ENCODE measurements around the gene UBXN7. TPM values are rescaled to one million over a fixed set of nuclear protein-coding genes. Genes with fewer than 3 reads are reported as not detected.
"Not testable (repeated sequence)": the region's sequence is repeated elsewhere in the genome, so short reads cannot be mapped to it uniquely, and the experiment has no call there.

The UBXN7 gene
- polyA plus RNA-seq, 1 of the 3 experiments (the other 2 are of a cell fraction) = 6.4 TPM

DNA sequence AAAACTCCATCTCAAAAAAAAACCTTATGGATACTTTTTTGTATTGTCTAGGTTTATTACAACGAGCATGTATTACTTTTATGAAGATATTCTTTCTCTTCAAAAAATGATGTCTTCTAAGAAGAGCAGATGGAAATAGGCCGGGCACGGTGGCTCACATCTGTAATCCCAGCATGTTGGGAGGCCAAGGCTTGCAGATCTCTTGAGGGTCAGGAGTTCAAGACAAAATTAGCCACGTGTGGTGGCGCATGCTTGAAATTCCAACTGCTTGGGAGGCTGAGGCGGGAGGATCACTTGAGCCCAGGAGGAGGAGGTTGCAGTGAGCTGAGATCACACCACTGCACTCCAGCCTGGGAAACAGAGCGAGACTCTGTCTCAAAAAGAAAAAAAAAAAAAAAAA, 118.1 kb downstream of the UBXN7 start:
- H3K4me1 ChIP-seq (ENCODE audit: control insufficient read depth in 1 of 2, insufficient read depth in 2 of 2, low read depth in 1 of 2, low read length in 1 of 2); H3K27me3 ChIP-seq (ENCODE audit: insufficient read depth); DNase-seq; H3K27ac ChIP-seq (ENCODE audit: low read depth in 2 of 2, low read length in 1 of 2); H3K9ac ChIP-seq; H3K36me3 ChIP-seq (replicated peaks in 1 of 2; ENCODE audit: control insufficient read depth in 1 of 2, insufficient read depth in 2 of 2, low read length in 1 of 2); H3K9me2 ChIP-seq; H3K4me3 ChIP-seq (ENCODE audit: low read depth in 2 of 2, low read length in 1 of 2); H3K9me3 ChIP-seq; H2AFZ ChIP-seq (ENCODE audit: low read depth); H4K20me1 ChIP-seq (ENCODE audit: insufficient read depth); POLR2A ChIA-PET; H3K4me2 ChIP-seq: not testable (repeated sequence)
- H3K79me2 ChIP-seq (ENCODE audit: insufficient read depth) = peaks cover 15% of the 10 kb centered on the region
- peaks cover 12% of the 10 kb centered on the region for H3F3A ChIP-seq (replicated peaks; ENCODE audit: insufficient read depth)
- 90% methylated on average over 7 of the region's 7 CpGs for WGBS (ENCODE audit: low lambda C conversion rate)
- CTCF ChIA-PET = interaction anchor here (1.3 kb wide), 1 partner anchor 656 kb away, joined by 5 read pairs; no protein-coding TSS in a partner anchor

DNA sequence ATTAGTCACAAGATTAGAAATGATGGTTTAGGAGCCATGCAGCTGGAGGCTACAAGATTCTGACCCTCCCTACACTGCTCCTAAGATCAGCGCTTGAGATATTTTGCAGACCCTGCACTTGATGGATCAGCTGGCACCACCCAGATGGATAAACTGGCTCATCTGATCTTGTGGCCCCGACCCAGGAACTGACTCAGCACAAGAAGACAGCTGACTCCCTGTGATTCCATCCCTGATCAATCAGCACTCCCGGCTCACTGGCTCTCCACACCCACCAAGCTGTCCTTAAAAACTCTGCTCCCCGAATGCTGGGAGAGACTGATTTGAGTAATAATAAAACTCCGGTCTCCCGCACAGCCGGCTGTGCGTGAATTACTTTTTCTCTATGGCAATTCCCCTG, 129.3 kb downstream of the UBXN7 start:
- H3K4me1 ChIP-seq (ENCODE audit: control insufficient read depth in 1 of 2, insufficient read depth in 2 of 2, low read depth in 1 of 2, low read length in 1 of 2); H3K4me2 ChIP-seq; H3K79me2 ChIP-seq (ENCODE audit: insufficient read depth); H3K9me2 ChIP-seq; H3K4me3 ChIP-seq (ENCODE audit: low read depth in 2 of 2, low read length in 1 of 2); DNase-seq; H3K9me3 ChIP-seq; H4K20me1 ChIP-seq (ENCODE audit: insufficient read depth); H2AFZ ChIP-seq (ENCODE audit: low read depth); H3K36me3 ChIP-seq (replicated peaks in 1 of 2; ENCODE audit: control insufficient read depth in 1 of 2, insufficient read depth in 2 of 2, low read length in 1 of 2); H3F3A ChIP-seq (replicated peaks; ENCODE audit: insufficient read depth); H3K27ac ChIP-seq (ENCODE audit: low read depth in 2 of 2, low read length in 1 of 2); H3K9ac ChIP-seq; POLR2A ChIA-PET; H3K27me3 ChIP-seq (ENCODE audit: insufficient read depth): not testable (repeated sequence)
- CTCF ChIA-PET = interaction anchor here (0.9 kb wide), 1 partner anchor 49 kb away, joined by 3 read pairs; no protein-coding TSS in a partner anchor
- 89% methylated on average over 6 of the region's 8 CpGs for WGBS (ENCODE audit: low lambda C conversion rate)

DNA sequence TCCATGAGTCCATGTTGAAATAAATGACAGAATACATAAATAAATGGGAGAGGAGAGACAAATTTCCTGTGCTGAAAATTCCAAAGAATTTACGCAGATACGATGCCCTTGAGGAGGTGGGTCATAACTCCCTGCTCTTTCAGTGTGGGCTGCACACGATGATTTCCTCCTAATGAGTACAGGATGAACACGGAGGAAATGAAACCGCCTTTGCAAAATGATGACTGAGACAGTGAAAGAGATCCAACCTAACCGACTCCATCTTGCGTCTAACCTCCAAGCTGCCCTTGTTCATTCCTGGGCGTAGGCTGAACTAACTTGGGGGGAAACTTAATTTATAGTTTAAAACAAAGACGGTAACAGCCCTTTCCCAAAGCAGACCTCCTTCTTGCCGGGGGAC, 129.7 kb downstream of the UBXN7 start:
- CTCF ChIA-PET = interaction anchor here (1.1 kb wide), 1 partner anchor 9 kb away, joined by 3 read pairs; no protein-coding TSS in a partner anchor
- DNase-seq; H3K4me1 ChIP-seq (ENCODE audit: control insufficient read depth in 1 of 2, insufficient read depth in 2 of 2, low read depth in 1 of 2, low read length in 1 of 2); H2AFZ ChIP-seq (ENCODE audit: low read depth); H3K27me3 ChIP-seq (ENCODE audit: insufficient read depth); POLR2A ChIA-PET; H3K79me2 ChIP-seq (ENCODE audit: insufficient read depth); H3K4me3 ChIP-seq (ENCODE audit: low read depth in 2 of 2, low read length in 1 of 2); H3K4me2 ChIP-seq; H4K20me1 ChIP-seq (ENCODE audit: insufficient read depth); H3K27ac ChIP-seq (ENCODE audit: low read depth in 2 of 2, low read length in 1 of 2); H3K36me3 ChIP-seq (replicated peaks in 1 of 2; ENCODE audit: control insufficient read depth in 1 of 2, insufficient read depth in 2 of 2, low read length in 1 of 2); H3F3A ChIP-seq (replicated peaks; ENCODE audit: insufficient read depth); H3K9me3 ChIP-seq; H3K9ac ChIP-seq; H3K9me2 ChIP-seq: not testable (repeated sequence)
- WGBS (ENCODE audit: low lambda C conversion rate) = 92% methylated on average over 8 of the region's 10 CpGs

DNA sequence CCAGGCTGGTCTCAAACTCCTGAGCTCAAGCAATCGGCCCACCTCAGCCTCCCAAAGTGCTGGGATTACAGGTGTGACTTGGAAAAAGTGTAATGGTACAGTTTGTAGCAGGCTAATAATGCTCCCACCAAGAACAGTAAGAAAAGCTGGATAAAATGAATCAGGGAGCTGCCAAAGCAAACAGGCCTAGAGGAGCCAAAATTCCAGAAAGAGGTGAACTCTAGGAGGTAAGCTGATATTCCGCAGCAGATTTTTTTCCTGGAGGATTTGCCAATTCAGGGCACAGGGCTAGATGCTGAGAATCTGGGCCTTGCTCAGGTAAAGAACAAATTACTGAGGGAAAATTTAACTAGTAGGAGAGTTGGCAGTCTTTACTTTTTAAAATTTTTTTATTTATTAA, 133.7 kb downstream of the UBXN7 start:
- CTCF ChIA-PET = no interaction called here
- TF ChIP-seq FOXM1 (IDR thresholded peaks at IDR 0.05; ENCODE audit: low read depth) (no peak), FOXJ3 (CRISPR knock-in tag; IDR thresholded peaks at IDR 0.05) (no peak), RFX5 (IDR thresholded peaks at IDR 0.05; ENCODE audit: low read length) (no peak), JUND (IDR thresholded peaks at IDR 0.05) (no peak), EZH2phosphoT487 (IDR thresholded peaks at IDR 0.05; ENCODE audit: borderline replicate concordance, low read depth) (no peak), GATA2 (CRISPR knock-in tag; IDR thresholded peaks at IDR 0.05) (no peak), CHD2 (IDR thresholded peaks at IDR 0.05; ENCODE audit: low read length, partially characterized antibody) (no peak)
- TF ChIP-seq, protein P1, sequence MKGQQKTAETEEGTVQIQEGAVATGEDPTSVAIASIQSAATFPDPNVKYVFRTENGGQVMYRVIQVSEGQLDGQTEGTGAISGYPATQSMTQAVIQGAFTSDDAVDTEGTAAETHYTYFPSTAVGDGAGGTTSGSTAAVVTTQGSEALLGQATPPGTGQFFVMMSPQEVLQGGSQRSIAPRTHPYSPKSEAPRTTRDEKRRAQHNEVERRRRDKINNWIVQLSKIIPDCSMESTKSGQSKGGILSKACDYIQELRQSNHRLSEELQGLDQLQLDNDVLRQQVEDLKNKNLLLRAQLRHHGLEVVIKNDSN (IDR thresholded peaks at IDR 0.05; ENCODE audit: borderline replicate concordance, low read depth) = no peak
- TF ChIP-seq, protein P2, sequence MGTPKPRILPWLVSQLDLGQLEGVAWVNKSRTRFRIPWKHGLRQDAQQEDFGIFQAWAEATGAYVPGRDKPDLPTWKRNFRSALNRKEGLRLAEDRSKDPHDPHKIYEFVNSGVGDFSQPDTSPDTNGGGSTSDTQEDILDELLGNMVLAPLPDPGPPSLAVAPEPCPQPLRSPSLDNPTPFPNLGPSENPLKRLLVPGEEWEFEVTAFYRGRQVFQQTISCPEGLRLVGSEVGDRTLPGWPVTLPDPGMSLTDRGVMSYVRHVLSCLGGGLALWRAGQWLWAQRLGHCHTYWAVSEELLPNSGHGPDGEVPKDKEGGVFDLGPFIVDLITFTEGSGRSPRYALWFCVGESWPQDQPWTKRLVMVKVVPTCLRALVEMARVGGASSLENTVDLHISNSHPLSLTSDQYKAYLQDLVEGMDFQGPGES (IDR thresholded peaks at IDR 0.05; ENCODE audit: low read depth, low read length) = no peak
- TF ChIP-seq, protein P3, sequence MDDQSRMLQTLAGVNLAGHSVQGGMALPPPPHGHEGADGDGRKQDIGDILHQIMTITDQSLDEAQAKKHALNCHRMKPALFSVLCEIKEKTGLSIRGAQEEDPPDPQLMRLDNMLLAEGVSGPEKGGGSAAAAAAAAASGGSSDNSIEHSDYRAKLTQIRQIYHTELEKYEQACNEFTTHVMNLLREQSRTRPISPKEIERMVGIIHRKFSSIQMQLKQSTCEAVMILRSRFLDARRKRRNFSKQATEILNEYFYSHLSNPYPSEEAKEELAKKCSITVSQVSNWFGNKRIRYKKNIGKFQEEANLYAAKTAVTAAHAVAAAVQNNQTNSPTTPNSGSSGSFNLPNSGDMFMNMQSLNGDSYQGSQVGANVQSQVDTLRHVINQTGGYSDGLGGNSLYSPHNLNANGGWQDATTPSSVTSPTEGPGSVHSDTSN (IDR thresholded peaks at IDR 0.05) = no peak

More for the DNA sequence above, 133.7 kb downstream of the UBXN7 start:
- H3K9ac ChIP-seq = no peak overlapping the region
- no peaks in the 10 kb centered on the region for H3K9me3 ChIP-seq
- H3K4me1 ChIP-seq (ENCODE audit: control insufficient read depth in 1 of 2, insufficient read depth in 2 of 2, low read depth in 1 of 2, low read length in 1 of 2) = no peaks in the 10 kb centered on the region
- 91% methylated on average over 2 of the region's 2 CpGs for WGBS (ENCODE audit: low lambda C conversion rate)
- H3K79me2 ChIP-seq (ENCODE audit: insufficient read depth) = no peaks in the 10 kb centered on the region
- H3K36me3 ChIP-seq (replicated peaks in 1 of 2; ENCODE audit: control insufficient read depth in 1 of 2, insufficient read depth in 2 of 2, low read length in 1 of 2) = peaks cover 0 to 10% of the 10 kb centered on the region in 2 experiments
- DNase-seq = no peak
- no peaks in the 10 kb centered on the region for H3K27me3 ChIP-seq (ENCODE audit: insufficient read depth)
- no peak overlapping the region for H3K4me2 ChIP-seq
- no peak overlapping the region for H2AFZ ChIP-seq (ENCODE audit: low read depth)
- no peak overlapping the region for H3K4me3 ChIP-seq (ENCODE audit: low read depth in 2 of 2, low read length in 1 of 2)
- no peak overlapping the region for H3K27ac ChIP-seq (ENCODE audit: low read depth in 2 of 2, low read length in 1 of 2)
- POLR2A ChIA-PET = no interaction called here
- H4K20me1 ChIP-seq (ENCODE audit: insufficient read depth) = no peaks in the 10 kb centered on the region
- no peaks in the 10 kb centered on the region for H3K9me2 ChIP-seq
- no peaks in the 10 kb centered on the region for H3F3A ChIP-seq (replicated peaks; ENCODE audit: insufficient read depth)

Measured in SK-N-SH (cell line).